GM12875 (cell line): Measurements from ENCODE around the gene FLT1.

Experiments used
- H3K4me3 ChIP-seq: one replicate; pipeline ENCODE4 v1.5.1; 2011; ENCODE audit warnings: low read depth, low read length, control low read depth
- CTCF ChIP-seq: IDR thresholded peaks from 2 replicates; pipeline ENCODE4 v1.5.1; 2011; ENCODE audit warnings: low read depth, mild to moderate bottlenecking, control low read depth, inconsistent platforms, low read length, moderate library complexity, borderline replicate concordance; ENCODE audit not compliant: insufficient read depth

FLT1 gene

GRCh38 chr13:28299916-28300315 is 195.0 kb downstream of the FLT1 start:
- TF ChIP-seq CTCF: no peak
- no peak overlapping the region for H3K4me3 ChIP-seq

- TF ChIP-seq CTCF: no peak
- no peak overlapping the region for H3K4me3 ChIP-seq
Observed at GRCh38 chr13:28297341-28297740, 197.6 kb downstream of the FLT1 start.

- H3K4me3 ChIP-seq: no peak overlapping the region
- TF ChIP-seq CTCF: no peak
Observed at GRCh38 chr13:28286263-28286662, 208.7 kb downstream of the FLT1 start.

GRCh38 chr13:28283600-28283999 is 211.3 kb downstream of the FLT1 start:
- H3K4me3 ChIP-seq: no peak overlapping the region
- TF ChIP-seq CTCF: no peak

GRCh38 chr13:28282451-28282850 is 212.5 kb downstream of the FLT1 start:
- no peak for TF ChIP-seq CTCF
- no peak overlapping the region for H3K4me3 ChIP-seq

- no peak for TF ChIP-seq CTCF
Observed at GRCh38 chr13:28273919-28274318, 221.0 kb downstream of the FLT1 start.

GRCh38 chr13:28271056-28271840 is 223.7 kb downstream of the FLT1 start:
- no peak overlapping the region for H3K4me3 ChIP-seq
- TF ChIP-seq CTCF: no peak

More at GRCh38 chr13:28273919-28274318, 221.0 kb downstream of the FLT1 start:
- no peak overlapping the region for H3K4me3 ChIP-seq
